Measurements from ENCODE around the gene TNPO3.

The TNPO3 gene

GRCh38 chr7:128904381-128905197 is 150.3 kb downstream of the TNPO3 start:
- DNase-seq, result no peak
